Spleen (tissue), 11 donors: ENCODE data around the gene PRDX2. TPM values are rescaled to one million over a fixed set of nuclear protein-coding genes. Genes with fewer than 3 reads are reported as not detected.
A peak's percentile ranks its signal among the peaks of the same experiment; 100 is the strongest.

ENCODE experiments used
- DNase-seq: peaks from one replicate; pipeline ENCODE4 v3.0.0-alpha.2; 2020
- H3K27ac ChIP-seq, 8 donors: fragments of 200-600 bp; sonication (generic) in 7 of 8; 1 replicate in 4 of 8; 2 replicates in 4 of 8; pipeline versions ENCODE4 v1.5.0 to v1.8.0; 2016 to 2021; ENCODE audit warnings: inconsistent platforms in 4 of 8, mild to moderate bottlenecking in 4 of 8, moderate library complexity in 1 of 8
- H3K27me3 ChIP-seq, 7 donors: fragments of 200-600 bp; sonication (generic) in 6 of 7; replicated peaks in 1 of 7; 1 replicate in 4 of 7; 2 replicates in 3 of 7; pipeline versions ENCODE4 v1.5.0 to v1.8.0; 2016 to 2021; ENCODE audit warnings: inconsistent platforms in 3 of 7, mild to moderate bottlenecking in 1 of 7
- H3K36me3 ChIP-seq, 6 donors: fragments of 200-600 bp; sonication (generic) in 5 of 6; 1 replicate in 4 of 6; 2 replicates in 2 of 6; pipeline versions ENCODE4 v1.5.0 to v1.8.0; 2016 to 2021; ENCODE audit warnings: inconsistent platforms in 2 of 6
- H3K4me1 ChIP-seq, 6 donors: fragments of 200-600 bp; sonication (generic) in 5 of 6; 1 replicate in 3 of 6; 2 replicates in 3 of 6; pipeline versions ENCODE4 v1.5.0 to v1.8.0; 2016 to 2021; ENCODE audit warnings: inconsistent platforms in 3 of 6
- H3K4me3 ChIP-seq, 8 donors: fragments of 200-600 bp; sonication (generic) in 7 of 8; 1 replicate in 4 of 8; 2 replicates in 4 of 8; pipeline versions ENCODE4 v1.5.0 to v1.8.0; 2016 to 2021; ENCODE audit warnings: inconsistent platforms in 4 of 8, mild to moderate bottlenecking in 4 of 8, moderate library complexity in 2 of 8
- H3K9me3 ChIP-seq, 8 donors: fragments of 200-600 bp; sonication (generic) in 7 of 8; 1 replicate in 4 of 8; 2 replicates in 4 of 8; pipeline versions ENCODE4 v1.5.0 to v1.8.0; 2016 to 2021; ENCODE audit warnings: inconsistent platforms in 4 of 8
- CTCF ChIP-seq, 11 experiments: fragments of 200-600 bp in 7 of 11; fragments of 450-650 bp in 4 of 11; sonication (generic) in 4 of 11; IDR thresholded peaks in 8 of 11; conservative IDR thresholded peaks in 3 of 11; 1 replicate in 7 of 11; 2 replicates in 4 of 11; pipeline versions ENCODE4 v1.4.0 to v1.8.0; 2016 to 2021; ENCODE audit warnings: antibody characterized with exemption in 11 of 11, inconsistent platforms in 4 of 11, mild to moderate bottlenecking in 1 of 11
- POLR2A ChIP-seq, 3 donors: fragments of 450-650 bp; IDR thresholded peaks; one replicate each; pipeline ENCODE4 v1.5.1; 2017; ENCODE audit warnings: antibody characterized with exemption in 3 of 3, mild to moderate bottlenecking in 1 of 3
- POLR2AphosphoS5 ChIP-seq, 3 donors: sonication (generic); formaldehyde crosslinking; IDR thresholded peaks; one replicate each; pipeline ENCODE4 v1.5.1; 2017; ENCODE audit warnings: antibody characterized with exemption in 3 of 3
- WGBS, 5 donors: extraction: QIAGEN DNeasy Blood & Tissue Kit in 3 of 5; methylation state at CpG; one replicate each; pipeline versions ENCODE4 v1.1.5 to v1.1.7; 2013 to 2018; 5-methylcytosine and 5-hydroxymethylcytosine counted together
- intact Hi-C: fragments of 100-400 bp; cut with DNase I; formaldehyde crosslinking; loops from one replicate; pipeline ENCODE4 v1.15.0; 2023; ENCODE audit warnings: low total_unique reads
- polyA plus RNA-seq, 3 donors: library from polyadenylated mRNA; stranded (reverse); fragments of 200-250 nt; gene quantifications; one replicate each; pipeline ENCODE4 v1.2.1, GENCODE V29; 2013
- total RNA-seq, 7 donors: library from RNA; depleted of rRNA in 3 of 7; stranded (reverse); fragments of >200 nt in 3 of 7; fragmentation: NEBNext Ultra II Directional in 4 of 7; extraction: Animal tissue kit (Norgen Biotek cat#: 25700) in 4 of 7; gene quantifications; one replicate each; pipeline versions ENCODE4 v1.1.0 to v1.2.1, GENCODE V29; 2016 to 2021
- donor health status: healthy with polysubstance abuse.
- donor health status: DM: no; HTN: no; CAD: no; lungs with moderate emphysema.
- donor health status: DM: no; HTN: no; CAD: no.
- donor health status: Bipolar disorder and iron deficiency.
- donor health status: healthy.
- donor health status: DM: no; HTN: no; CAD: no.
- donor health status: DM: yes; HTN: yes; CAD: no.

PRDX2 gene
- total and polyA plus RNA-seq, 10 donors, result 78.3 to 203 (median 117) TPM

GRCh38 chr19:12833738-12834565 lies 32.4 kb upstream of the PRDX2 start:
- H3K27ac ChIP-seq, result no peak overlapping the region
- H3K4me1 ChIP-seq, result peaks cover 7 to 53% (median 33%) of the 10 kb centered on the region in 6 donors
- intact Hi-C loops, result no loop called here
- no peak for DNase-seq
- peaks cover 0 to 6% (median 0%) of the 10 kb centered on the region in 8 donors for H3K9me3 ChIP-seq
- TF ChIP-seq POLR2A (IDR thresholded peaks at IDR 0.05), result no peak
- TF ChIP-seq POLR2AphosphoS5 (IDR thresholded peaks at IDR 0.05), result no peak
- TF ChIP-seq CTCF (IDR thresholded peaks at IDR 0.05 in 8 of 11, conservative IDR thresholded peaks at IDR 0.05 in 3 of 11), result no peak
- peaks cover 3 to 100% (median 96%) of the 10 kb centered on the region in 7 donors for H3K27me3 ChIP-seq
- no peaks in the 10 kb centered on the region for H3K36me3 ChIP-seq
- 2 to 4% (median 3%) methylated on average over 24 to 85 of the region's 87 CpGs for WGBS, 5 donors
- peak overlapping the region in 7 of 8 donors; percentile 23 to 69 (median 41) for H3K4me3 ChIP-seq

GRCh38 chr19:12833418-12833737 lies 31.8 kb upstream of the PRDX2 start:
- no peak for DNase-seq
- H3K27me3 ChIP-seq, result peaks cover 3 to 100% (median 96%) of the 10 kb centered on the region in 7 donors
- 0 to 9% (median 2%) methylated on average over 2 to 5 of the region's 5 CpGs for WGBS, 5 donors
- peaks cover 0 to 6% (median 0%) of the 10 kb centered on the region in 8 donors for H3K9me3 ChIP-seq
- TF ChIP-seq POLR2AphosphoS5 (IDR thresholded peaks at IDR 0.05), result no peak
- no peak for TF ChIP-seq POLR2A (IDR thresholded peaks at IDR 0.05)
- TF ChIP-seq CTCF (IDR thresholded peaks at IDR 0.05 in 8 of 11, conservative IDR thresholded peaks at IDR 0.05 in 3 of 11), result no peak
- H3K27ac ChIP-seq, result no peak overlapping the region
- peaks cover 7 to 51% (median 28%) of the 10 kb centered on the region in 6 donors for H3K4me1 ChIP-seq
- peak overlapping the region in 5 of 8 donors; percentile 38 to 69 (median 44) for H3K4me3 ChIP-seq
- intact Hi-C loops, result no loop called here
- no peaks in the 10 kb centered on the region for H3K36me3 ChIP-seq

- no peak for DNase-seq
- WGBS, 5 donors, result 6 to 10% (median 7%) methylated on average over 23 of the region's 23 CpGs
- Histone ChIP-seq H3K4me3 (no peak overlapping the region), H3K36me3 (no peaks in the 10 kb centered on the region), H3K27ac (no peak overlapping the region), H3K4me1 (peaks cover 4 to 31% (median 20%) of the 10 kb centered on the region in 6 donors), H3K27me3 (peaks cover 0 to 100% (median 84%) of the 10 kb centered on the region in 7 donors), H3K9me3 (no peaks in the 10 kb centered on the region)
- TF ChIP-seq CTCF (IDR thresholded peaks at IDR 0.05 in 8 of 11, conservative IDR thresholded peaks at IDR 0.05 in 3 of 11) (no peak), POLR2A (IDR thresholded peaks at IDR 0.05) (no peak), POLR2AphosphoS5 (IDR thresholded peaks at IDR 0.05) (no peak)
- intact Hi-C loops, result no loop called here
Observed at GRCh38 chr19:12828494-12828893, 26.9 kb upstream of the PRDX2 start.
